ENCODE measurements around the gene ZNF366. TPM values are rescaled to one million over a fixed set of nuclear protein-coding genes. Genes with fewer than 3 reads are reported as not detected.

ZNF366 gene
- total RNA-seq, 1 donor from 2014 or later: 3.2 TPM

DNA sequence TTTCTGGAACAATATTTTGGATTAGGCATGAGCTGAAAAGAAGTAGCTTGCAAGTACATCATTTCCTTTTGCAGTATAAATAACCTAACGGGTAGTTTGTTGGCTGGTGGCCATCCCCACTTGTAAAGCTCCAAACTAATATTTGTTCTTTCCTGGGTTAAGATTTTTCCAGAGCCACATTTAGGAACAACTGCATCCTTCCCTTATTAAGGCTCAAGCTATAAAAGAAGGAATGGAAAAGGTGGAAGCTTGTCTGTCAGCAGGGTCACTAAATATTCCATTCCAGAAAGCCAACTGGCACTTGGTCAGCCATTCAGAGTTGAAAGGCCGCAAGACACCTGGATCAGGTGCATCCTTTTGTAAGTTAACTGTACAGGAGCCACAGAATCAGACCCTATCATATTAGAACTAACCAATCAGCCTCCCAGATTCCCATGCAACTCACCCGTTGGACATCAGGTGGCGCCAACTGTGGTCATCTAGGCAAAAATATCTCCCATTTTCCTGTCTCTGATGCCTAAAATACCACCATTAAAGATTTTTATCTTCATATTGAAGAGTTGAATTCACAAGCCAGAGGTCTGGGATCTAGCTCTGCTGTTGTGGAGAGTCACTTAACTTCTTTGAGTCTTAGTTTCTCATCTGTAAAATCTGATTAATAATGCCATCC is 104.1 kb downstream of the ZNF366 start:
- Histone ChIP-seq H3K27ac (no peak overlapping the region), H3K9me3 (no peaks in the 10 kb centered on the region), H3K27me3 (no peaks in the 10 kb centered on the region), H3K4me1 (no peaks in the 10 kb centered on the region), H3K36me3 (no peaks in the 10 kb centered on the region), H3K4me3 (no peak overlapping the region)
- no peak for DNase-seq (ENCODE audit: extremely low spot score in 2 of 2)
- TF ChIP-seq, protein P1, sequence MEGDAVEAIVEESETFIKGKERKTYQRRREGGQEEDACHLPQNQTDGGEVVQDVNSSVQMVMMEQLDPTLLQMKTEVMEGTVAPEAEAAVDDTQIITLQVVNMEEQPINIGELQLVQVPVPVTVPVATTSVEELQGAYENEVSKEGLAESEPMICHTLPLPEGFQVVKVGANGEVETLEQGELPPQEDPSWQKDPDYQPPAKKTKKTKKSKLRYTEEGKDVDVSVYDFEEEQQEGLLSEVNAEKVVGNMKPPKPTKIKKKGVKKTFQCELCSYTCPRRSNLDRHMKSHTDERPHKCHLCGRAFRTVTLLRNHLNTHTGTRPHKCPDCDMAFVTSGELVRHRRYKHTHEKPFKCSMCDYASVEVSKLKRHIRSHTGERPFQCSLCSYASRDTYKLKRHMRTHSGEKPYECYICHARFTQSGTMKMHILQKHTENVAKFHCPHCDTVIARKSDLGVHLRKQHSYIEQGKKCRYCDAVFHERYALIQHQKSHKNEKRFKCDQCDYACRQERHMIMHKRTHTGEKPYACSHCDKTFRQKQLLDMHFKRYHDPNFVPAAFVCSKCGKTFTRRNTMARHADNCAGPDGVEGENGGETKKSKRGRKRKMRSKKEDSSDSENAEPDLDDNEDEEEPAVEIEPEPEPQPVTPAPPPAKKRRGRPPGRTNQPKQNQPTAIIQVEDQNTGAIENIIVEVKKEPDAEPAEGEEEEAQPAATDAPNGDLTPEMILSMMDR (IDR thresholded peaks at IDR 0.05): no peak
- TF ChIP-seq POLR2AphosphoS5 (IDR thresholded peaks at IDR 0.05; ENCODE audit: insufficient read depth in 1 of 2, low read depth in 1 of 2): peak in 1 of 2 donors; percentile 10
- intact Hi-C loops (cut with DNase I): no loop called here

DNA sequence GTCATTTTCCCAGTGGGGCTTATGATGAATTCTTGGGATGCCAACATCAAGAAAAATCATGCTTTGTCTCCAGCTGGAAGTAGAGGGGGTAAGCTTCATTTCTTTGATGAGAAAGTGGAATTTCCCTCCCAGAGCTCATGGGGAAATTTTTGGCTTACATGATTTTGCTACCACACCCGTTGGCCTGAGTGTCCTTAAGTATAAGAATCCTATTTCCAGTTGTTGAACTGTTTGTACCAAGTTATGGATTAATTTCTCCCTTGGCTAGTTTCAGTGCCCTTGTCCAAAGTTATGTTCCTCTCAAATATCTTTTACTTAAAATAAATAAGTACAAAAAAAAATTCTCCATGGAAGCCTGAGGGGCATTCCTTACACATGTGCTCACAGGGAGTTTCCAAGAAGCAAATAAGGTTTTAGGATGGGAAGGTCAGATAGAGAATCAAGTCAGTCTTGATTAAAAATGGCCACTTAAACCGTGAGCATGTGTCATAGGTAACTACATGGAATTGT is 104.8 kb downstream of the ZNF366 start:
- DNase-seq (ENCODE audit: extremely low spot score in 2 of 2): no peak
- no peak overlapping the region for H3K4me3 ChIP-seq

DNA sequence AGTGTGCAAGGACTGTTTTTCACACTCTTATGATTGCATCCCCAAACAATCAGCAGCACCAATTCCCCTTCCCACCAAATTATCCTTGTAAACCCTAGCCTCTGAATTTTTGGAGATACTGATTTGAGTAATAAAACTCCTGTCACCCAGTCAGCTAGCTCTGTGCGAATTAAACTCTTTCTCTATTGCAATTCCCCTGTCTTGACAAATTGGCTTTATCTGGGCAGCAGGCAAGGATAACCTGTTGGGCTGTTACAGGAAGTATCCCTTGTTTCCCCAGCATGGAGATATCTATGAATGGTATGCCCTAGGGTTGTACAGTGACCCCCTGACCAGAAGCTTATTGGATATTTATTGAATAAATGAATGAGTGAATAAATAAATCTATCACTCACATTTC is 106.3 kb downstream of the ZNF366 start:
- TF ChIP-seq POLR2AphosphoS5 (IDR thresholded peaks at IDR 0.05; ENCODE audit: insufficient read depth in 1 of 2, low read depth in 1 of 2): no peak
- no peak for DNase-seq (ENCODE audit: extremely low spot score in 2 of 2)
- Histone ChIP-seq H3K36me3 (no peaks in the 10 kb centered on the region), H3K4me3 (no peak overlapping the region), H3K9me3 (no peaks in the 10 kb centered on the region), H3K27me3 (no peaks in the 10 kb centered on the region), H3K27ac (no peak overlapping the region), H3K4me1 (no peaks in the 10 kb centered on the region)
- intact Hi-C loops (cut with DNase I): no loop called here

More for the DNA sequence above, 104.8 kb downstream of the ZNF366 start:
- H3K4me1 ChIP-seq: no peaks in the 10 kb centered on the region
- H3K9me3 ChIP-seq: no peaks in the 10 kb centered on the region
- no peak overlapping the region for H3K27ac ChIP-seq
- TF ChIP-seq, protein P1 (IDR thresholded peaks at IDR 0.05): no peak
- no peak for TF ChIP-seq POLR2AphosphoS5 (IDR thresholded peaks at IDR 0.05; ENCODE audit: insufficient read depth in 1 of 2, low read depth in 1 of 2)
- TF ChIP-seq POLR2A (IDR thresholded peaks at IDR 0.05): no peak
- H3K36me3 ChIP-seq: no peaks in the 10 kb centered on the region
- H3K27me3 ChIP-seq: no peaks in the 10 kb centered on the region
- intact Hi-C loops (cut with DNase I): no loop called here

DNA sequence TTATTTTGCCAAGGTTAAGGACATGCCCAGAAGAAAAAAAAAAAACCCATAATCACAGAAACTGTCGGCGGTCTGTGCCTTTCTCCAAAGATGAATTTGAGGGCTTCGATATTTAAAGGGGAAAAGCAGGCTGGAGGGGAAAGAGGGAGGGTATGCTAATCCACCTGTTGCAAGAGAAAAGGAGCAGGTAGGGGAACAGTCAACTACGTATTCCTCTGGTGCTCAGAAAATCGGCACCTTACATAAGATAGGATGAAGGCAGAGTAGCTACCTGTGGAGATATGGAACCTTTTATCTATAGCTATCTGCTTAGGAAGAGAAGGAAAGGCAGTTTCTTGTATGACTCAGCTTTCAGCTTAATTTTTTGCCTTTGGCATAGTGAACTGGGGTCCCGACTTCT is 109.4 kb downstream of the ZNF366 start:
- Histone ChIP-seq H3K27me3 (no peaks in the 10 kb centered on the region), H3K4me1 (peaks cover 4% of the 10 kb centered on the region), H3K9me3 (no peaks in the 10 kb centered on the region), H3K36me3 (no peaks in the 10 kb centered on the region), H3K4me3 (no peak overlapping the region), H3K27ac (no peak overlapping the region)
- TF ChIP-seq POLR2AphosphoS5 (IDR thresholded peaks at IDR 0.05; ENCODE audit: insufficient read depth in 1 of 2, low read depth in 1 of 2): no peak
- TF ChIP-seq, protein P1 (IDR thresholded peaks at IDR 0.05): no peak
- no peak for TF ChIP-seq POLR2A (IDR thresholded peaks at IDR 0.05)
- DNase-seq (ENCODE audit: extremely low spot score in 2 of 2): no peak
- intact Hi-C loops (cut with DNase I): no loop called here

DNA sequence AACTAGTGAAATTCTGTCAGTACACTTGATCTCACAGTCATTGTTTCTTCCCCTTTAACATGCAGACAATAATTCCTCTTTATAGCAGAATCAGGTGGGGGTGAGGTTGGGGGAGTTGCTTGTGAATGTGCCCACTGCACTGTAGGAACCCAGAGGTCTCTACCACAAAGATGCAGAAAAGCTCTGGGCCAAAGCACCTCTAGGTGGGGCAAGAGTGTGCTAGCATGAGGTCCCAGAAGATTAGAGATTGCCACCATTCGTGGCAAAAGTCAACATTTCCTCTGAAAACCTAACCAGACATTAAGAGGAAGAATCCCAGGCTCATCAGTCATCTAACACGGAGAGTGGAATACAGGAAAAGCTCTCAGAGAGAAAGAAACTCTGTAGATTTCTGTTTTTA is 112.5 kb downstream of the ZNF366 start:
- intact Hi-C loops (cut with DNase I): no loop called here
- H3K9me3 ChIP-seq: no peaks in the 10 kb centered on the region
- TF ChIP-seq POLR2AphosphoS5 (IDR thresholded peaks at IDR 0.05; ENCODE audit: insufficient read depth in 1 of 2, low read depth in 1 of 2) (no peak), POLR2A (IDR thresholded peaks at IDR 0.05) (no peak)
- TF ChIP-seq, protein P1 (IDR thresholded peaks at IDR 0.05): no peak
- no peaks in the 10 kb centered on the region for H3K36me3 ChIP-seq
- no peak for DNase-seq (ENCODE audit: extremely low spot score in 2 of 2)
- H3K27ac ChIP-seq: no peak overlapping the region
- H3K27me3 ChIP-seq: no peaks in the 10 kb centered on the region
- no peak overlapping the region for H3K4me3 ChIP-seq
- H3K4me1 ChIP-seq: peaks cover 7% of the 10 kb centered on the region

Measured in vagina (tissue), 2 donors.